Measurements from ENCODE around the gene ERAS. TPM values are rescaled to one million over a fixed set of nuclear protein-coding genes. Genes with fewer than 3 reads are reported as not detected.
"Not testable (repeated sequence)": the region's sequence is repeated elsewhere in the genome, so short reads cannot be mapped to it uniquely, and the experiment has no call there.

ERAS gene
- total and polyA plus RNA-seq, 2 donors (not counting 3 experiments of a cell fraction or from before 2014, with no cell fraction given), result 0.14 TPM; not detected in 1

- H3K4me3 ChIP-seq (replicated peaks in 1 of 3; ENCODE audit: insufficient read depth in 1 of 3, low read depth in 1 of 3, low read length in 3 of 3); H3K79me2 ChIP-seq (ENCODE audit: control insufficient read depth, insufficient read depth, low read length); H3K4me1 ChIP-seq (ENCODE audit: control insufficient read depth, extremely low read depth, insufficient read depth, low read length); H3K9ac ChIP-seq (replicated peaks; ENCODE audit: extremely low read depth, insufficient read depth, low read length); H3K9me3 ChIP-seq (replicated peaks; ENCODE audit: control insufficient read depth, insufficient read depth, low read length); H3K27me3 ChIP-seq (ENCODE audit: control insufficient read depth in 2 of 2, insufficient read depth in 2 of 2, low read length in 2 of 2); DNase-seq (ENCODE audit: low read depth, low spot score); H2AFZ ChIP-seq (ENCODE audit: low read depth, low read length); CTCF ChIA-PET; intact Hi-C loops (cut with micrococcal nuclease); FAIRE-seq; H3K9me1 ChIP-seq (replicated peaks; ENCODE audit: control insufficient read depth, extremely low read depth, insufficient read depth, low read length); H4K20me1 ChIP-seq (replicated peaks; ENCODE audit: control insufficient read depth, extremely low read depth, insufficient read depth, low read length); H3K27ac ChIP-seq (ENCODE audit: insufficient read depth, low read depth, low read length); BruUV-seq (replicated peaks); dilution Hi-C loops (cut with MboI; ENCODE audit: extremely low pct_ligation_motif_present, low sequenced_read_pairs); POLR2A ChIA-PET; H3K36me3 ChIP-seq (ENCODE audit: control insufficient read depth in 2 of 2, extremely low read depth in 1 of 2, insufficient read depth in 2 of 2, low read length in 2 of 2); H3K4me2 ChIP-seq (ENCODE audit: insufficient read depth, low read length): not testable (repeated sequence)
Measured at GRCh38 chrX:48876944-48877343, 50.6 kb downstream of the ERAS start.

Small RNAs within 50 kb of the gene (small RNA-seq; reads per million reads assigned to genes)
- not detected for gene RNU6-29P (ENCODE audit: insufficient read depth, insufficient read length, low read depth, low replicate concordance)

Other genes starting within 250 kb of the ERAS start
- 85.0 and 96.1 TPM in 2 replicates for gene WDR13, start 229.0 kb upstream of the ERAS start, total RNA-seq
- 169 and 253 TPM in 2 replicates for gene WDR13, start 229.0 kb upstream of the ERAS start, polyA plus RNA-seq
- gene WAS, start 142.7 kb upstream of the ERAS start, total RNA-seq, result 0.73 TPM in 1 of 2 replicates, not detected in the other
- gene WAS, start 142.7 kb upstream of the ERAS start, polyA plus RNA-seq, result not detected in 2 replicates
- gene SUV39H1, start 129.8 kb upstream of the ERAS start, total RNA-seq, result 18.2 and 20.0 TPM in 2 replicates
- gene SUV39H1, start 129.8 kb upstream of the ERAS start, polyA plus RNA-seq, result 19.0 and 22.0 TPM in 2 replicates
- not detected in 2 replicates for gene GLOD5, start 64.8 kb upstream of the ERAS start, total RNA-seq
- gene GLOD5, start 64.8 kb upstream of the ERAS start, polyA plus RNA-seq, result not detected in 2 replicates
- not detected in 2 replicates for gene GATA1, start 39.9 kb upstream of the ERAS start, total RNA-seq
- not detected in 2 replicates for gene GATA1, start 39.9 kb upstream of the ERAS start, polyA plus RNA-seq
- gene HDAC6, start 24.4 kb upstream of the ERAS start, total RNA-seq, result 58.4 and 65.7 TPM in 2 replicates
- 43.7 and 49.3 TPM in 2 replicates for gene HDAC6, start 24.4 kb upstream of the ERAS start, polyA plus RNA-seq
- gene PCSK1N, start 9.1 kb downstream of the ERAS start, total RNA-seq, result 0.44 TPM in 1 of 2 replicates, not detected in the other
- not detected in 2 replicates for gene PCSK1N, start 9.1 kb downstream of the ERAS start, polyA plus RNA-seq
- gene TIMM17B, start 71.3 kb downstream of the ERAS start, total RNA-seq, result 30.0 and 36.0 TPM in 2 replicates
- 73.1 and 107 TPM in 2 replicates for gene TIMM17B, start 71.3 kb downstream of the ERAS start, polyA plus RNA-seq
- gene PQBP1, start 71.4 kb downstream of the ERAS start, total RNA-seq, result 72.8 and 86.3 TPM in 2 replicates
- gene PQBP1, start 71.4 kb downstream of the ERAS start, polyA plus RNA-seq, result 83.5 and 86.8 TPM in 2 replicates
- gene SLC35A2, start 85.1 kb downstream of the ERAS start, total RNA-seq, result 28.9 and 31.4 TPM in 2 replicates
- 64.5 and 76.5 TPM in 2 replicates for gene SLC35A2, start 85.1 kb downstream of the ERAS start, polyA plus RNA-seq
- gene PIM2, start 92.5 kb downstream of the ERAS start, total RNA-seq, result 5.5 and 7.4 TPM in 2 replicates
- gene PIM2, start 92.5 kb downstream of the ERAS start, polyA plus RNA-seq, result 7.4 and 7.5 TPM in 2 replicates
- 41.0 and 44.3 TPM in 2 replicates for gene OTUD5, start 131.1 kb downstream of the ERAS start, total RNA-seq
- 44.6 and 46.3 TPM in 2 replicates for gene OTUD5, start 131.1 kb downstream of the ERAS start, polyA plus RNA-seq
- 0.67 and 1.3 TPM in 2 replicates for gene KCND1, start 145.3 kb downstream of the ERAS start, total RNA-seq
- gene KCND1, start 145.3 kb downstream of the ERAS start, polyA plus RNA-seq, result 0.54 and 1.1 TPM in 2 replicates
- 48.5 and 49.4 TPM in 2 replicates for gene GRIPAP1, start 175.8 kb downstream of the ERAS start, total RNA-seq
- gene GRIPAP1, start 175.8 kb downstream of the ERAS start, polyA plus RNA-seq, result 19.0 and 25.3 TPM in 2 replicates
- 35.5 and 37.1 TPM in 2 replicates for gene TFE3, start 216.8 kb downstream of the ERAS start, total RNA-seq
- 22.3 and 26.8 TPM in 2 replicates for gene TFE3, start 216.8 kb downstream of the ERAS start, polyA plus RNA-seq
- 5.7 and 6.4 TPM in 2 replicates for gene CCDC120, start 232.5 kb downstream of the ERAS start, total RNA-seq
- gene CCDC120, start 232.5 kb downstream of the ERAS start, polyA plus RNA-seq, result 2.8 and 3.1 TPM in 2 replicates
- 41.6 and 45.4 TPM in 2 replicates for gene PRAF2, start 247.5 kb downstream of the ERAS start, total RNA-seq
- 36.2 and 40.1 TPM in 2 replicates for gene PRAF2, start 247.5 kb downstream of the ERAS start, polyA plus RNA-seq

Measured in endothelial cell of umbilical vein (primary cell).